ENCODE measurements around the gene TRAF2.

Gene TRAF2

GRCh38 chr9:136937186-136938001, 51.1 kb downstream of the TRAF2 start:
- DNase-seq (ENCODE audit: low spot score) = no peak

GRCh38 chr9:136939431-136939995, 53.2 kb downstream of the TRAF2 start:
- DNase-seq (ENCODE audit: low spot score) = no peak

GRCh38 chr9:136939996-136940525, 53.7 kb downstream of the TRAF2 start:
- no peak for DNase-seq (ENCODE audit: low spot score)

GRCh38 chr9:136940526-136941230, 54.4 kb downstream of the TRAF2 start:
- no peak for DNase-seq (ENCODE audit: low spot score)

GRCh38 chr9:136941231-136942111, 55.2 kb downstream of the TRAF2 start:
- DNase-seq (ENCODE audit: low spot score) = no peak

- no peak for DNase-seq (ENCODE audit: low spot score)
These were observed 56.0 kb downstream of the TRAF2 start for GRCh38 chr9:136942112-136942880.

- no peak for DNase-seq (ENCODE audit: low spot score)
These were observed 56.5 kb downstream of the TRAF2 start for GRCh38 chr9:136942881-136943230.

GRCh38 chr9:136943291-136944211, 57.2 kb downstream of the TRAF2 start:
- DNase-seq (ENCODE audit: low spot score) = no peak

GRCh38 chr9:136944212-136944518, 57.8 kb downstream of the TRAF2 start:
- DNase-seq (ENCODE audit: low spot score) = no peak

GRCh38 chr9:136944519-136945332, 58.4 kb downstream of the TRAF2 start, which contains the start of the genes C8G and FBXW5:
TSS of gene C8G (plus strand) at chr9:136945243. CDS start at chr9:136945321, 78 bp downstream.
TSS of gene FBXW5 (minus strand) at chr9:136944738. CDS start at chr9:136944083, 655 bp downstream.
- peak; percentile 90 for DNase-seq (ENCODE audit: low spot score)

GRCh38 chr9:136945333-136946227, 59.3 kb downstream of the TRAF2 start:
- no peak for DNase-seq (ENCODE audit: low spot score)

- DNase-seq (ENCODE audit: low spot score) = no peak
These were observed 60.1 kb downstream of the TRAF2 start for GRCh38 chr9:136946228-136947027.

- no peak for DNase-seq (ENCODE audit: low spot score)
These were observed 60.9 kb downstream of the TRAF2 start for GRCh38 chr9:136947028-136947891.

GRCh38 chr9:136947955-136948510, 61.7 kb downstream of the TRAF2 start:
- peak; percentile 71 for DNase-seq (ENCODE audit: low spot score)

GRCh38 chr9:136949239-136949816, 63.0 kb downstream of the TRAF2 start:
- DNase-seq (ENCODE audit: low spot score) = no peak
